Lung (tissue), 12 donors: Measurements from ENCODE around the gene LYAR. TPM values are rescaled to one million over a fixed set of nuclear protein-coding genes. Genes with fewer than 3 reads are reported as not detected.

Experiments used
- ATAC-seq: fragments of 200-7000 bp; cut with Tn5 transposase; one replicate; pipeline ENCODE4 v1.9.1; 2020; ENCODE audit warnings: moderate number of reproducible peaks; ENCODE audit not compliant: insufficient read depth, low FRiP score
- DNase-seq, 3 donors: peaks; one replicate each; pipeline ENCODE4 v3.0.0-alpha.2; 2013 to 2017
- H3K27ac ChIP-seq, 2 donors: one replicate each; pipeline ENCODE4 v1.5.1; 2013; ENCODE audit warnings: mild to moderate bottlenecking in 2 of 2, moderate library complexity in 2 of 2, control low read depth in 1 of 2, inconsistent platforms in 1 of 2, low read depth in 1 of 2, low read length in 1 of 2
- H3K27me3 ChIP-seq, 3 donors: one replicate each; pipeline ENCODE4 v1.5.1; 2013; ENCODE audit warnings: low read length in 2 of 3; ENCODE audit not compliant: control insufficient read depth in 3 of 3, insufficient read depth in 3 of 3
- H3K36me3 ChIP-seq, 4 donors: one replicate each; pipeline ENCODE4 v1.5.1; 2013; ENCODE audit warnings: low read length in 4 of 4, mild to moderate bottlenecking in 1 of 4, moderate library complexity in 1 of 4; ENCODE audit not compliant: control insufficient read depth in 4 of 4, insufficient read depth in 4 of 4
- H3K4me1 ChIP-seq, 5 donors: one replicate each; pipeline ENCODE4 v1.5.1; 2013; ENCODE audit warnings: low read length in 5 of 5, mild to moderate bottlenecking in 2 of 5, moderate library complexity in 1 of 5; ENCODE audit not compliant: control insufficient read depth in 5 of 5, insufficient read depth in 5 of 5
- H3K4me3 ChIP-seq: one replicate; pipeline ENCODE4 v1.5.1; 2013; ENCODE audit warnings: mild to moderate bottlenecking, control low read depth, moderate library complexity
- H3K9ac ChIP-seq, 2 donors: one replicate each; pipeline ENCODE4 v1.5.1; 2013; ENCODE audit warnings: low read length in 2 of 2, control low read depth in 1 of 2; ENCODE audit not compliant: insufficient read depth in 1 of 2
- H3K9me3 ChIP-seq, 4 donors: one replicate each; pipeline ENCODE4 v1.5.1; 2013; ENCODE audit warnings: low read length in 3 of 4, mild to moderate bottlenecking in 1 of 4, moderate library complexity in 1 of 4; ENCODE audit not compliant: control insufficient read depth in 4 of 4, insufficient read depth in 3 of 4
- WGBS, 2 donors: extraction: QIAGEN DNeasy Blood & Tissue Kit; methylation state at CpG; one replicate each; pipeline ENCODE4 v1.1.7; 2013; 5-methylcytosine and 5-hydroxymethylcytosine counted together
- polyA plus RNA-seq, 2 donors: library from polyadenylated mRNA; stranded (reverse); fragments of 200-250 nt; gene quantifications; one replicate each; pipeline ENCODE4 v1.2.1, GENCODE V29; 2013
- total RNA-seq, 2 donors: library from RNA; depleted of rRNA in 1 of 2; stranded (reverse); fragments of >200 nt in 1 of 2; gene quantifications; one replicate each; pipeline ENCODE4 v1.2.1, GENCODE V29; 2014 to 2021
- TF ChIP-seq, protein P1 (sequence below): IDR thresholded peaks from 2 replicates; pipeline ENCODE4 v1.5.1; 2012; ENCODE audit warnings: mild to moderate bottlenecking; ENCODE audit errors: control extremely low read depth, extremely low read depth
- donor health status: control.
- donor health status: control.
- donor health status: Bipolar disorder and iron deficiency.
- donor health status: healthy.
- donor health status: DM: yes; HTN: yes; CAD: no.

Gene LYAR
- total and polyA plus RNA-seq, 4 donors, result 9.3 to 19.5 (median 14.4) TPM

DNA sequence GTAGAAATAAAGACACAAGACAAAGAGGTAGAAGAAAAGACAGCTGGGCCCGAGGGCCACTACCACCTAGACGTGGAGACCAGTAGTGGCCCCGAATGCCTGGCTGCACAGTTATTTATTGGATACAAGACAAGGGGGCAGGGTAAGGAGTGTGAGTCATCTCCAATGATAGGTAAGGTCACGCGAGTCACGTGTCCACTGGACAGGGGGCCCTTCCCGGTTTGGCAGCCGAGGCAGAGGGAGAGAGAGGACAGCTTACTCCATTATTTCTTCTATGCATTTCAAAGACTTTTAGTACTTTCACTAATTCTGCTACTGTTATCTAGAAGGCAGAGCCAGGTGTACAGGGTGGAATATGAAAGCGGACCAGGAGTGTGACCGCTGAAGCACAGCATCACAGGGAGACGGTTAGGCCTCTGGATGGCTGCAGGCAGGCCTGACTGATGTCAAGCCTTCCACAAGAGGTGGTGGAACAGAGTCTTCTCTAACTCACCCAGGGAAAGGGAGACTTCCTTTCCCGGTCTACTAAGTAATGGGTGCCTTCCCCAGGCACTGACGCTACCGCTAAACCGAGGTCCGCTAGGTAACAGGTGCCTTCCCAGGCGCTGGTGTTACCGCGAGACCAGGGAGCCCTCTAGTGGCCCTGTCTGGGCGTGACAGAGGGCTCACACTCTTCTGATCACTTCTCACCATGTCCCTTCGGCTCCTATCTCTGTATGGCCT is 45.0 kb upstream of the LYAR start:
- TF ChIP-seq, protein P1, sequence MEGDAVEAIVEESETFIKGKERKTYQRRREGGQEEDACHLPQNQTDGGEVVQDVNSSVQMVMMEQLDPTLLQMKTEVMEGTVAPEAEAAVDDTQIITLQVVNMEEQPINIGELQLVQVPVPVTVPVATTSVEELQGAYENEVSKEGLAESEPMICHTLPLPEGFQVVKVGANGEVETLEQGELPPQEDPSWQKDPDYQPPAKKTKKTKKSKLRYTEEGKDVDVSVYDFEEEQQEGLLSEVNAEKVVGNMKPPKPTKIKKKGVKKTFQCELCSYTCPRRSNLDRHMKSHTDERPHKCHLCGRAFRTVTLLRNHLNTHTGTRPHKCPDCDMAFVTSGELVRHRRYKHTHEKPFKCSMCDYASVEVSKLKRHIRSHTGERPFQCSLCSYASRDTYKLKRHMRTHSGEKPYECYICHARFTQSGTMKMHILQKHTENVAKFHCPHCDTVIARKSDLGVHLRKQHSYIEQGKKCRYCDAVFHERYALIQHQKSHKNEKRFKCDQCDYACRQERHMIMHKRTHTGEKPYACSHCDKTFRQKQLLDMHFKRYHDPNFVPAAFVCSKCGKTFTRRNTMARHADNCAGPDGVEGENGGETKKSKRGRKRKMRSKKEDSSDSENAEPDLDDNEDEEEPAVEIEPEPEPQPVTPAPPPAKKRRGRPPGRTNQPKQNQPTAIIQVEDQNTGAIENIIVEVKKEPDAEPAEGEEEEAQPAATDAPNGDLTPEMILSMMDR, result peak; percentile 66
- no peak for ATAC-seq
- WGBS, 2 donors, result 52 to 54% methylated on average over 21 of the region's 21 CpGs
- DNase-seq, result peak; percentile 27 to 49 (median 38)
- no peaks in the 10 kb centered on the region for H3K27me3 ChIP-seq
- H3K9me3 ChIP-seq, result peaks cover 0 to 2% (median 0%) of the 10 kb centered on the region in 4 donors
- H3K4me3 ChIP-seq, result no peak overlapping the region
- H3K27ac ChIP-seq, result no peak overlapping the region
- H3K36me3 ChIP-seq, result no peaks in the 10 kb centered on the region
- no peak overlapping the region for H3K9ac ChIP-seq
- H3K4me1 ChIP-seq, result peaks cover 0 to 10% (median 0%) of the 10 kb centered on the region in 5 donors

GRCh38 chr4:4333265-4333706 is 43.3 kb upstream of the LYAR start:
- peak; percentile 54 for ATAC-seq
- H3K27ac ChIP-seq, result no peak overlapping the region
- 42 to 56% methylated on average over 11 of the region's 11 CpGs for WGBS, 2 donors

DNA sequence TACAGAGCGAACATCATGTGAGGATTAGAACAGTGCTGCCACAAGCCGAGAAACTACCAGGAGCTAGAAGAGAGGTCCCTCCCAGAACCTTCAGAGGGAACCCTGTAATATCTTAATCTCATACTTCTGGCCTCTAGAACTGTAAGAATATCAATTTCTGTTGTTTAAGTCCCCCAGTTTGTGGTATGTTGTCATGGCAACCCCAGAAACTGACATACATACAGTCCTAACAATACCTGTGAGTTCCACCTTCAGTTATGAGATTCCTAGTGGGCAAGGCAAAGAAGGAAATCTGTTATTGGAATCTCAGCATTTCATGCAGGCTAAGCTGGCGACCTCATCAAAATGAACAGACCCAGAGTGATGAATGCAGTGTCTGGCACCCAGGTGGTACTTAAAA is 42.6 kb upstream of the LYAR start:
- no peaks in the 10 kb centered on the region for H3K36me3 ChIP-seq
- H3K4me1 ChIP-seq, result no peaks in the 10 kb centered on the region
- ATAC-seq (no peak), DNase-seq (no peak)
- no peak overlapping the region for H3K27ac ChIP-seq
- H3K27me3 ChIP-seq, result no peaks in the 10 kb centered on the region
- TF ChIP-seq, protein P1, result no peak
- H3K9me3 ChIP-seq, result peaks cover 0 to 2% (median 0%) of the 10 kb centered on the region in 4 donors
- H3K9ac ChIP-seq, result no peak overlapping the region
- WGBS, 2 donors, result 88 to 94% methylated on average over 3 of the region's 3 CpGs
- no peak overlapping the region for H3K4me3 ChIP-seq

More at GRCh38 chr4:4333265-4333706, 43.3 kb upstream of the LYAR start:
- Histone ChIP-seq H3K9ac (no peak overlapping the region), H3K27me3 (no peaks in the 10 kb centered on the region), H3K4me1 (peaks cover 0 to under 1% (median 0%) of the 10 kb centered on the region in 5 donors), H3K4me3 (no peak overlapping the region), H3K9me3 (peaks cover 0 to 2% (median 0%) of the 10 kb centered on the region in 4 donors), H3K36me3 (no peaks in the 10 kb centered on the region)
- DNase-seq, result peak; percentile 19 to 45 (median 37)
- TF ChIP-seq, protein P1, result no peak

GRCh38 chr4:4330794-4331193 is 40.8 kb upstream of the LYAR start:
- no peaks in the 10 kb centered on the region for H3K27me3 ChIP-seq
- no peak overlapping the region for H3K4me3 ChIP-seq
- no peak for ATAC-seq
- H3K9me3 ChIP-seq, result peaks cover 0 to 2% (median 0%) of the 10 kb centered on the region in 4 donors
- H3K36me3 ChIP-seq, result no peaks in the 10 kb centered on the region
- no peak overlapping the region for H3K27ac ChIP-seq
- TF ChIP-seq, protein P1, result no peak
- no peak for DNase-seq
- H3K4me1 ChIP-seq, result no peaks in the 10 kb centered on the region
- WGBS, 2 donors, result 84 to 86% methylated on average over 5 of the region's 5 CpGs
- H3K9ac ChIP-seq, result no peak overlapping the region
